Gastrocnemius medialis (tissue), 4 donors: ENCODE results near the gene ATF5.

Experiments
- CTCF ChIP-seq, 5 experiments: fragments of 450-650 bp in 3 of 5; fragments of 200-600 bp in 2 of 5; sonication (generic) in 2 of 5; IDR thresholded peaks in 4 of 5; conservative IDR thresholded peaks in 1 of 5; 1 replicate in 4 of 5; 2 replicates in 1 of 5; pipeline ENCODE4 v1.5.1; 2016 to 2019; ENCODE audit warnings: antibody characterized with exemption in 5 of 5, mild to moderate bottlenecking in 3 of 5, moderate library complexity in 3 of 5
- POLR2A ChIP-seq, 2 donors: fragments of 450-650 bp; IDR thresholded peaks; one replicate each; pipeline ENCODE4 v1.6.1; 2017; ENCODE audit warnings: antibody characterized with exemption in 2 of 2, mild to moderate bottlenecking in 2 of 2, moderate library complexity in 2 of 2

GRCh38 chr19:49931293-49932040 is 2.5 kb downstream of the ATF5 start:
- TF ChIP-seq CTCF (IDR thresholded peaks at IDR 0.05 in 4 of 5, conservative IDR thresholded peaks at IDR 0.05 in 1 of 5) (no peak), POLR2A (IDR thresholded peaks at IDR 0.05) (no peak)
